ENCODE results near the gene HS3ST6. TPM values are rescaled to one million over a fixed set of nuclear protein-coding genes. Genes with fewer than 3 reads are reported as not detected.

Gene HS3ST6
- total RNA-seq, 3 donors from 2014 or later (not counting 1 experiment from before 2014, with no cell fraction given): not detected

GRCh38 chr16:1917665-1918350, 407 bp downstream of the HS3ST6 start:
- Mint-ChIP-seq H3K27me3 (ENCODE audit: low read depth in 2 of 2) (peaks cover 36 to 44% of the 10 kb centered on the region in 2 donors), H3K36me3 (no peaks in the 10 kb centered on the region), H3K27ac (no peak overlapping the region), H3K9me3 (no peaks in the 10 kb centered on the region), H3K4me3 (no peak overlapping the region), H3K4me1 (no peaks in the 10 kb centered on the region)
- DNase-seq: no peak
- WGBS (ENCODE audit: insufficient coverage): 4% methylated on average over 81 of the region's 81 CpGs
- Histone ChIP-seq H3K4me1 (ENCODE audit: control insufficient read depth, insufficient read depth, low read length) (no peaks in the 10 kb centered on the region), H3K27me3 (ENCODE audit: control insufficient read depth, insufficient read depth, low read length) (peaks cover 27% of the 10 kb centered on the region), H3K9me3 (ENCODE audit: control insufficient read depth, insufficient read depth, low read length) (no peaks in the 10 kb centered on the region), H3K4me3 (ENCODE audit: low read length) (no peak overlapping the region), H3K36me3 (ENCODE audit: control insufficient read depth, insufficient read depth, low read length) (no peaks in the 10 kb centered on the region), H3K27ac (ENCODE audit: low read length) (no peak overlapping the region)
- TF ChIP-seq, protein P1, sequence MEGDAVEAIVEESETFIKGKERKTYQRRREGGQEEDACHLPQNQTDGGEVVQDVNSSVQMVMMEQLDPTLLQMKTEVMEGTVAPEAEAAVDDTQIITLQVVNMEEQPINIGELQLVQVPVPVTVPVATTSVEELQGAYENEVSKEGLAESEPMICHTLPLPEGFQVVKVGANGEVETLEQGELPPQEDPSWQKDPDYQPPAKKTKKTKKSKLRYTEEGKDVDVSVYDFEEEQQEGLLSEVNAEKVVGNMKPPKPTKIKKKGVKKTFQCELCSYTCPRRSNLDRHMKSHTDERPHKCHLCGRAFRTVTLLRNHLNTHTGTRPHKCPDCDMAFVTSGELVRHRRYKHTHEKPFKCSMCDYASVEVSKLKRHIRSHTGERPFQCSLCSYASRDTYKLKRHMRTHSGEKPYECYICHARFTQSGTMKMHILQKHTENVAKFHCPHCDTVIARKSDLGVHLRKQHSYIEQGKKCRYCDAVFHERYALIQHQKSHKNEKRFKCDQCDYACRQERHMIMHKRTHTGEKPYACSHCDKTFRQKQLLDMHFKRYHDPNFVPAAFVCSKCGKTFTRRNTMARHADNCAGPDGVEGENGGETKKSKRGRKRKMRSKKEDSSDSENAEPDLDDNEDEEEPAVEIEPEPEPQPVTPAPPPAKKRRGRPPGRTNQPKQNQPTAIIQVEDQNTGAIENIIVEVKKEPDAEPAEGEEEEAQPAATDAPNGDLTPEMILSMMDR (IDR thresholded peaks at IDR 0.05): no peak
- no peak for ATAC-seq
- intact Hi-C loops (cut with micrococcal nuclease): no loop called here

DNA sequence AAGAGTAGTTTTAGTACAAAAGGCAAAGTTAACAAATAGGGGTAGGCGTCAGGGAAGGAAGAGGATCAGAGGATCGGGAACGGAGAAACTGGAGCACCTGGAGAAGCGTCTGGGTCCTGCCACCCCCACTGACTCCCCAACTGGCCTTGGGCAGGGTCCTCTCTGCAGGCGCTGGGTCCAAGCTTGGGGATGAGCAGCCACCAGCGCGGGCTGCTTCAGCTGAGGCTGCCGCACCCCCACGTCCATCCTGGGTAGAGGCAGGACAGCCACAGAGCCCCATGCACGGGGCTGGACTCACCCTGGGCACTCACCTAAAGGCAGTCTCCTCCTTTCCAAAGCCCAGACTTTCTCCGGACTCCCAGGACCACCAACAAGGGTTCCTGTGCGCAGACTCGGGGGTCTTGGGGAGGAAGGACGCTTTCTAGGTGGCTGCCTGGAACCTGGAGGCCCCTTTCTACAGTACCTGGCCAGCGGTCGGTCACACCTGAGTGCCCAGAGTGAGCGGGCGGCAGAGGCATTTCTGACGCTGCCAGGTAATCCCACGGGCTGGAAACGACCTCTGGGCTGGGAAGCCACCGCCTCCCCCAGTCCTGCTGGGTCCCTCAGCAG, 1.1 kb downstream of the HS3ST6 start:
- no peak overlapping the region for H3K4me3 Mint-ChIP-seq
- intact Hi-C loops (cut with micrococcal nuclease): no loop called here
- TF ChIP-seq, protein P1 (IDR thresholded peaks at IDR 0.05): no peak

GRCh38 chr16:1916640-1916990, 1.6 kb downstream of the HS3ST6 start:
- TF ChIP-seq, protein P1 (IDR thresholded peaks at IDR 0.05): no peak
- no peaks in the 10 kb centered on the region for H3K9me3 ChIP-seq (ENCODE audit: control insufficient read depth, insufficient read depth, low read length)
- Mint-ChIP-seq H3K27me3 (ENCODE audit: low read depth in 2 of 2) (peaks cover 26 to 38% of the 10 kb centered on the region in 2 donors), H3K27ac (no peak overlapping the region), H3K36me3 (no peaks in the 10 kb centered on the region), H3K4me1 (no peaks in the 10 kb centered on the region), H3K9me3 (no peaks in the 10 kb centered on the region), H3K4me3 (no peak overlapping the region)
- H3K27me3 ChIP-seq (ENCODE audit: control insufficient read depth, insufficient read depth, low read length): peaks cover 21% of the 10 kb centered on the region
- H3K4me3 ChIP-seq (ENCODE audit: low read length): no peak overlapping the region
- 17% methylated on average over 5 of the region's 5 CpGs for WGBS (ENCODE audit: insufficient coverage)
- ATAC-seq: no peak
- no peak for DNase-seq
- no peak overlapping the region for H3K27ac ChIP-seq (ENCODE audit: low read length)
- no peaks in the 10 kb centered on the region for H3K4me1 ChIP-seq (ENCODE audit: control insufficient read depth, insufficient read depth, low read length)
- intact Hi-C loops (cut with micrococcal nuclease): no loop called here
- no peaks in the 10 kb centered on the region for H3K36me3 ChIP-seq (ENCODE audit: control insufficient read depth, insufficient read depth, low read length)

More for the DNA sequence above, 1.1 kb downstream of the HS3ST6 start:
- DNase-seq (no peak), ATAC-seq (no peak)
- Mint-ChIP-seq H3K9me3 (no peaks in the 10 kb centered on the region), H3K27ac (no peak overlapping the region), H3K4me1 (no peaks in the 10 kb centered on the region), H3K36me3 (no peaks in the 10 kb centered on the region), H3K27me3 (ENCODE audit: low read depth in 2 of 2) (peaks cover 30 to 38% of the 10 kb centered on the region in 2 donors)
- Histone ChIP-seq H3K36me3 (ENCODE audit: control insufficient read depth, insufficient read depth, low read length) (no peaks in the 10 kb centered on the region), H3K9me3 (ENCODE audit: control insufficient read depth, insufficient read depth, low read length) (no peaks in the 10 kb centered on the region), H3K4me1 (ENCODE audit: control insufficient read depth, insufficient read depth, low read length) (no peaks in the 10 kb centered on the region), H3K27me3 (ENCODE audit: control insufficient read depth, insufficient read depth, low read length) (peaks cover 21% of the 10 kb centered on the region), H3K27ac (ENCODE audit: low read length) (no peak overlapping the region), H3K4me3 (ENCODE audit: low read length) (no peak overlapping the region)
- 9% methylated on average over 22 of the region's 22 CpGs for WGBS (ENCODE audit: insufficient coverage)

Data from natural killer cell (primary cell).